ENCODE measurements around the gene TMEM255B. TPM values are rescaled to one million over a fixed set of nuclear protein-coding genes. Genes with fewer than 3 reads are reported as not detected.
A peak's percentile ranks its signal among the peaks of the same experiment; 100 is the strongest.

TMEM255B gene
- total and polyA plus RNA-seq, 4 donors: 0.63 to 67.3 (median 20.4) TPM

DNA sequence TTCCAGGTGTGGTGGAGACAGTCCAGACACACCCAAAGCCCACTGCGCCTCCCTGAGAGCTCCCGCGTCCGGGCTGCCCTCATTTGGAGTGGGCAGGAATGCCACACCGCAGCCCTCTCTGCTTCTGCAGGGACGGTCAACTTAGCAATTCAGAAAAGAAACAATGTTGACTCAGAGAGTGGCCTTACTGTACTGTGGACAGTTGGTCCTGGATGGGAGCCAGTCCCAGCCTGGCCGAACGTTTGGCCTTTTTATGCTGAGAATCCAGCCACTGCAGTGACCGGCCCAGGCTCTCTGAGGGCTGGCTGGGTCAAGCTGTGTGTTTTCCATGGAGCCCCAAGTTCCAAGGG, 97.7 kb downstream of the TMEM255B start:
- Histone ChIP-seq H3K9me3 (ENCODE audit: control insufficient read depth, low read length) (no peaks in the 10 kb centered on the region), H3K4me1 (ENCODE audit: control insufficient read depth in 1 of 2, insufficient read depth in 2 of 2, low read length in 2 of 2) (peaks cover 0 to 3% of the 10 kb centered on the region in 2 donors), H3K36me3 (ENCODE audit: control insufficient read depth in 1 of 2, insufficient read depth in 2 of 2, low read length in 1 of 2) (no peaks in the 10 kb centered on the region), H3K27me3 (ENCODE audit: control insufficient read depth in 1 of 2, insufficient read depth in 2 of 2, low read length in 1 of 2) (no peaks in the 10 kb centered on the region), H3K4me3 (ENCODE audit: low read length in 2 of 2) (no peak overlapping the region), H3K27ac (ENCODE audit: low read depth in 1 of 2, low read length in 2 of 2) (peak overlapping the region in 1 of 2 donors; percentile 13)
- peak in 1 of 2 donors; percentile 80 for DNase-seq
- 33 to 44% methylated on average over 9 of the region's 9 CpGs for WGBS, 2 donors
- ATAC-seq (ENCODE audit: low FRiP score): no peak
- intact Hi-C loops (cut with DNase I): no loop called here

DNA sequence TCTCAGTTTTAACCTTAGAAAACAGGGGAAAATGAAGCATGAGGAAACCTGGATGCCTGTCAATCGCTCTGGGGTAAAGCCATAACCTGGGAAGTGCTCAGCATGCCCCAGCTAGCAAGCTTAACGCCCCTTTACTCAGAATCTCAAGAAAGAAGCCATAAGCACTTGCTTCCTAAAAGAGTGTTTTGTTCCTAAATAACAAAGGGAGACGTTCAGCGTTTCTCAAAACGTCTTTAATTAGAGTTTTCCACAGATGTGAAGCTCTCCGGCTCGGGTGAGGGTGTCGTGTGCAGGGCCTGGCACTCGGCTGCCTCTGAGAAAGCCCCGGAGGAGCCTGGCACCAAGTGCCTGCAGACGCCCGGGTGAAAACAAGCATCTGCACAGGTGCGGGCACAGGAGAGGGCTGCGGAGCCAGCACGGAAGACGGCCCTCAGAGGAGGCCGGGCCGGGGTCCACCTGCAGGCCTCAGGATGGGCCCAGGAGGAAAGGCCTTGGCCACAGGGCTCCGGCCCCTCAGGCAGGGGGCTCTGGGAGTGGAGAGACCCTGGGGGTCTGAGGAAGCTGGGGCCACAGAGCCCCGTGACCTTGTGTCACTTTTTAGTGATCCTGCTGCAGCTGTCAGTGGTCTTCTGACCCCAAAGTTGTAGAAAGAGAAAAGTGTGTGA, 98.6 kb downstream of the TMEM255B start:
- H3K4me3 ChIP-seq (ENCODE audit: low read length in 2 of 2): no peak overlapping the region
- H3K27me3 ChIP-seq (ENCODE audit: control insufficient read depth in 1 of 2, insufficient read depth in 2 of 2, low read length in 1 of 2): no peaks in the 10 kb centered on the region
- intact Hi-C loops (cut with DNase I): no loop called here
- H3K36me3 ChIP-seq (ENCODE audit: control insufficient read depth in 1 of 2, insufficient read depth in 2 of 2, low read length in 1 of 2): no peaks in the 10 kb centered on the region
- H3K27ac ChIP-seq (ENCODE audit: low read depth in 1 of 2, low read length in 2 of 2): no peak overlapping the region
- 85 to 86% methylated on average over 20 of the region's 20 CpGs for WGBS, 2 donors
- no peaks in the 10 kb centered on the region for H3K9me3 ChIP-seq (ENCODE audit: control insufficient read depth, low read length)
- peaks cover 0 to 3% of the 10 kb centered on the region in 2 donors for H3K4me1 ChIP-seq (ENCODE audit: control insufficient read depth in 1 of 2, insufficient read depth in 2 of 2, low read length in 2 of 2)
- ATAC-seq (ENCODE audit: low FRiP score) (no peak), DNase-seq (peak in 1 of 2 donors; percentile 65)

DNA sequence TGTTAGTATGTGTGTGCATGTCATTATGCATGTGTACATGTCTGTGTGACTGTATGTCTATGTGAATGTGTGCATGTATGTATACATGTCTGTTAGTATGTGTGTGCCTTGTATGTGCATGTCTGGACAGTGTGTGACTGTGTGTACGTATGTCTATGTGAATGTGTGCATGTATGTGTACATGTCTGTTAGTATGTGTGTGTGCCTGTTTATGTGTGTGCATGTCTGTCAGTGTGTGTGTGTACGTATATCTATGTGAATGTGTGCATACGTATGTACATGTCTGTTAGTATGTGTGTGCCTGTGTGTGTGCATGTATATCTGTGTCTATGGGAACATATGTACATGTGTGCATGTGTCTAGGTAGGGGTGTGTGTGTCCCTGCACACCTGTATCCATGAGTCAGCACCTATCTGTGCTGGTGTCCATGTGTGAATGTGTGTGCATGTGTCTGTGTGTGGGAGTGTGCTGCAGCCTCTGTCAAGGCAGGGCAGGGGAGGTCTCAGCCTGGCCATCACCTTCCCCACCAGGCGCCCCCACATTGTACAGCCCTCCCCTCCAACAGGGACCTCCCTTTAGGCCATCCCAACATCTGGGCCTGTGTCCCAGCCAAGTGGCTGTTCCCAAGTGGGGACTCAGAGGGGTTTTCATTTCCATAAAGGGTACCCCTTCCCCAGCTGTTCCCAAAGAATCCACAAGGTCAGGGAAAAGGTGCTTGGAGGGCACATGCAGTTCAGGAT, 100.5 kb downstream of the TMEM255B start:
- intact Hi-C loops (cut with DNase I): loop anchor here (5.0 kb wide), 4 partner anchors 38 to 78 kb away; no protein-coding TSS in a partner anchor
- H3K9me3 ChIP-seq (ENCODE audit: control insufficient read depth, low read length): no peaks in the 10 kb centered on the region
- no peak for DNase-seq
- no peaks in the 10 kb centered on the region for H3K27me3 ChIP-seq (ENCODE audit: control insufficient read depth in 1 of 2, insufficient read depth in 2 of 2, low read length in 1 of 2)
- H3K36me3 ChIP-seq (ENCODE audit: control insufficient read depth in 1 of 2, insufficient read depth in 2 of 2, low read length in 1 of 2): no peaks in the 10 kb centered on the region
- no peak for ATAC-seq (ENCODE audit: low FRiP score)
- 87 to 94% methylated on average over 4 of the region's 4 CpGs for WGBS, 2 donors
- H3K4me1 ChIP-seq (ENCODE audit: control insufficient read depth in 1 of 2, insufficient read depth in 2 of 2, low read length in 2 of 2): no peaks in the 10 kb centered on the region
- no peak overlapping the region for H3K27ac ChIP-seq (ENCODE audit: low read depth in 1 of 2, low read length in 2 of 2)
- H3K4me3 ChIP-seq (ENCODE audit: low read length in 2 of 2): no peak overlapping the region

DNA sequence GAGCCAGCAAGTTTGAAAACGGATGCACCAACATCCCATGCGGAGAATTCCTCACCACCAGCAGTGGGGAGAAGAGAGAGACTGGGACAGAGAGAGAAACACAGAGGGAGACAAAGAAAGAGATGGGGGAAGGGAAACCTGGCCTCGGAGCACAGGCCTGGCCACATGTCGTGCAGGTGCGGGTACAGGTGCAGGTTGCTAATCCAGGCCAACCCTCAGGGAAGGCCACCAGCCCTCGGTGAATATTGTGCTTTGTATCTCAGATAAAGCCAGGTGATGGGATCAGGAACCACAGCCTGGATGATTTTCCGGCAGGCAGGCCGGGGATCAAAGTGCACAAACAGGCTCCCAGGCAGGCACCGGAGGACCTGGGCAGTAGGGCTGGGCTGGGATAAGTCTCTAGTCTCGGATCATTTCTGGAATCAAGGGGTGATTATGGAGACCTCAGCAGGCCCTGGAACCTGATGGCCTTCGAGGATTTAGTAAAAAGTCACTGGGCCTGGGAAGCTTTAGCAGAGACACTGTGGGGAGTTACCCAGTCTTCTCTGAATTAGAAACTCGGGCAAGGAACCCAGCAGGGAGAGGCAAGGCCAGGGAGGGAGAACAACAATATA, 101.1 kb downstream of the TMEM255B start:
- Histone ChIP-seq H3K27me3 (ENCODE audit: control insufficient read depth in 1 of 2, insufficient read depth in 2 of 2, low read length in 1 of 2) (no peaks in the 10 kb centered on the region), H3K4me1 (ENCODE audit: control insufficient read depth in 1 of 2, insufficient read depth in 2 of 2, low read length in 2 of 2) (no peaks in the 10 kb centered on the region), H3K4me3 (ENCODE audit: low read length in 2 of 2) (no peak overlapping the region), H3K9me3 (ENCODE audit: control insufficient read depth, low read length) (no peaks in the 10 kb centered on the region), H3K36me3 (ENCODE audit: control insufficient read depth in 1 of 2, insufficient read depth in 2 of 2, low read length in 1 of 2) (no peaks in the 10 kb centered on the region), H3K27ac (ENCODE audit: low read depth in 1 of 2, low read length in 2 of 2) (no peak overlapping the region)
- ATAC-seq (ENCODE audit: low FRiP score): no peak
- WGBS, 2 donors: 50 to 56% methylated on average over 12 of the region's 12 CpGs
- DNase-seq: peak in 1 of 2 donors; percentile 47
- intact Hi-C loops (cut with DNase I): loop anchor here (5.0 kb wide), 4 partner anchors 37 to 77 kb away; no protein-coding TSS in a partner anchor

DNA sequence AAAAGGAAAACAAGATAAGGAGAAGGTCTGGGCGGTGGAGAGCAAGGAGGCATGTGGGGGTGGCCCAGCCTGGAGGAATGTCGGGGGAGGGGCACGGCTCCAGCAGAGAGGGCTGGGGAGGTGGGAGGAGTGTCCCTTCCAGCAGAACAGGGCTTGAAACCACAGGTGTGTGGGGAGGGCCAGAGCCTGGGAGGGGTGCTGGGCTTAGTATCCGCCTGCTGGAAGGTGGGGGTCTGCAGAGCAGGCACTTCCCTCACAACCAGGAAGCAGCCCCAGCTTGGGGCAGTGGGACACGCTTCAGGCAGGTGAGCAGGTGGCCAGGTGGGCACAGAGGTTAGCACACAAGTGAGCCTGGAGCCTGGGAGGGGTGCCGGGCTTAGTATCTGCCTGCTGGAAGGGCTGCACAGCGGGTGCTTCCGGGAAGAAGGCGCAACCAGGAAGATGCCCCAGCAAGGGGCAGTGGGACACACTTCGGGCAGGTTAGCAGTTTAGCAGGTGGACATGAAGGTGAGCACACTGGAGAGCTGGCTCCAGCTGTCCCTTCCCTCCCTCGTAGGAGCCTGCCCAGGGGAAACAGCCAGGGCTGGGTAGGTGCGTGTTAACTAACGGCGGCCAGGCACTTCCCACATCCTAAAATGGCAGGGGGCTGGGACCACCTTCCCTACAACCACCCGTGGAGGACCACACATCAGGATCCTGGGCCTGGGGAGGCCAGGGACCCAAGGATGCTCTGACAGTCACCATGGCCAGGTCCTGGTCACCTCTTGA, 101.8 kb downstream of the TMEM255B start:
- Histone ChIP-seq H3K9me3 (ENCODE audit: control insufficient read depth, low read length) (no peaks in the 10 kb centered on the region), H3K27me3 (ENCODE audit: control insufficient read depth in 1 of 2, insufficient read depth in 2 of 2, low read length in 1 of 2) (no peaks in the 10 kb centered on the region), H3K36me3 (ENCODE audit: control insufficient read depth in 1 of 2, insufficient read depth in 2 of 2, low read length in 1 of 2) (no peaks in the 10 kb centered on the region), H3K4me3 (ENCODE audit: low read length in 2 of 2) (no peak overlapping the region), H3K27ac (ENCODE audit: low read depth in 1 of 2, low read length in 2 of 2) (peak overlapping the region in 1 of 2 donors; percentile 57), H3K4me1 (ENCODE audit: control insufficient read depth in 1 of 2, insufficient read depth in 2 of 2, low read length in 2 of 2) (no peaks in the 10 kb centered on the region)
- DNase-seq (peak in 1 of 2 donors; percentile 73), ATAC-seq (ENCODE audit: low FRiP score) (no peak)
- 48 to 56% methylated on average over 15 of the region's 15 CpGs for WGBS, 2 donors
- intact Hi-C loops (cut with DNase I): loop anchor here (5.0 kb wide), 4 partner anchors 36 to 76 kb away; no protein-coding TSS in a partner anchor

DNA sequence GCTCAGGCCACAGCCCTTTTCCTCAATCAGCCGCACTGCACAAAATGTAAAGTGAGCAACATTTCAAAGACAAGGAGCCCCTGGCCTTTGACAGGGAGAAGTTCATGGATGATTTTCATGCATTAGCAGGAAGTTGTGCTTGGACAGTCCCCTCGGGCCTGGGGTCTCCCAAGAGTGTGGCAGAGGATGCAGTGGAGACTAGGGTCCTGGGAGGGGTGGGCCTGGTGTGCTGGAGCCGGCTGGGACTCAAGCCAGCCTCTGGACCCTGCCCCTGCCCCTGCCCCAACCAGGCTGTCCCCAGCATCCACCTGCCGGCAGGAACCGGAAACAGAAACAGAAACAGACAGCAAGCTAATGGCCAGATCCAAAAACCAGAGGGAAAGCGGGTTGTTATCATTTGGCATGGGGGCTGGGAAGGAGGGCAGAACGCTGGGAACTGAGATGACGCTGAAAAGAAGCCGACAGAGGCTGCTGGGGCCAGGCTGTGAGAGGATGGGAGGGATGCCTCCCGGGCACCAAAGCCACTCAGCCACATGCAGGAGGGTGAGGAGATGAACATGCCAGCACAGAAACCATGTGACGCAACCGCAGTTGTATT, 102.5 kb downstream of the TMEM255B start:
- no peaks in the 10 kb centered on the region for H3K36me3 ChIP-seq (ENCODE audit: control insufficient read depth in 1 of 2, insufficient read depth in 2 of 2, low read length in 1 of 2)
- H3K4me3 ChIP-seq (ENCODE audit: low read length in 2 of 2): no peak overlapping the region
- no peak for ATAC-seq (ENCODE audit: low FRiP score)
- H3K4me1 ChIP-seq (ENCODE audit: control insufficient read depth in 1 of 2, insufficient read depth in 2 of 2, low read length in 2 of 2): no peaks in the 10 kb centered on the region
- WGBS, 2 donors: 30 to 41% methylated on average over 12 of the region's 12 CpGs
- no peaks in the 10 kb centered on the region for H3K9me3 ChIP-seq (ENCODE audit: control insufficient read depth, low read length)
- DNase-seq: peak in 1 of 2 donors; percentile 64
- no peaks in the 10 kb centered on the region for H3K27me3 ChIP-seq (ENCODE audit: control insufficient read depth in 1 of 2, insufficient read depth in 2 of 2, low read length in 1 of 2)
- intact Hi-C loops (cut with DNase I): loop anchor here (2.0 to 5.0 kb wide), 5 partner anchors 27 to 76 kb away; no protein-coding TSS in a partner anchor
- peak overlapping the region in 1 of 2 donors; percentile 24 for H3K27ac ChIP-seq (ENCODE audit: low read depth in 1 of 2, low read length in 2 of 2)

DNA sequence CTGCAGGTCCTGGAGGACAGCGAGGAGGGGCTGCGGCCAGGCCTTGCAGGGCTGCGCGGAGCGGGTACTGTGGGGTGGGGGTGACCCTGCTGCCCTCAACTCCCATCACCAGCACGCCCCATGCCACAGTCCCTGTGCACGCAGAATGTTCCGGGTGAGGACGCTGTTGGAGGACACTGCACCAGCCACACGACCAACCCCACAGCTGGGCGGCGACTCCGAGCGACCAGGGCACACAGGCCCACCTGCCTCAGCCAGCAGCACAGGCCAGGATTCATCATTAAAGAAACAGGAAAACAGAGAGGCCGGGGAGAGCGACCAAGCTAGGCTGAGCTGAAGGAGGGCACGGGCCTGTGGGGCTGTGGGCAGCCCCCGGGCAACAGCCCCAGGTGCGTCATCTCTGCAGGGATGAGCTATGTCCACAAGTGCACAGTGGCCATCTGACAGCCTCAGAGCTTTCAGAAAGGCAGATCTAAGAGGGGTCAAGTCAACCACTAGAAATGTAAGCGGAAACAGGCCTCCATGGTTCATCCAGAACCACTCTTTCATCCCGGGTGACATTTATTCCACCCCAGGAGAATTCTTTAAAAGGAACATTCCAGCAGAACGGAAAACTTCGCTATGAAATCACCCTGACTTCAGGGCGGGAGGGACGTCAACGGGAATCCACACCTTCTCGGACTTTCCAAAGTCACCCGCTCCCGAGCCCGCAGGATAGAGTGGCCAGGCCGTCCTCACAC, 103.3 kb downstream of the TMEM255B start:
- H3K27me3 ChIP-seq (ENCODE audit: control insufficient read depth in 1 of 2, insufficient read depth in 2 of 2, low read length in 1 of 2): no peaks in the 10 kb centered on the region
- H3K27ac ChIP-seq (ENCODE audit: low read depth in 1 of 2, low read length in 2 of 2): peak overlapping the region in 1 of 2 donors; percentile 72
- H3K36me3 ChIP-seq (ENCODE audit: control insufficient read depth in 1 of 2, insufficient read depth in 2 of 2, low read length in 1 of 2): no peaks in the 10 kb centered on the region
- no peaks in the 10 kb centered on the region for H3K9me3 ChIP-seq (ENCODE audit: control insufficient read depth, low read length)
- DNase-seq: peak in 1 of 2 donors; percentile 75
- no peak for ATAC-seq (ENCODE audit: low FRiP score)
- intact Hi-C loops (cut with DNase I): loop anchor here (2.0 to 5.0 kb wide), 5 partner anchors 28 to 75 kb away; no protein-coding TSS in a partner anchor
- WGBS, 2 donors: 46 to 55% methylated on average over 31 of the region's 31 CpGs
- peak overlapping the region; percentile 77 to 95 for H3K4me3 ChIP-seq (ENCODE audit: low read length in 2 of 2)
- no peaks in the 10 kb centered on the region for H3K4me1 ChIP-seq (ENCODE audit: control insufficient read depth in 1 of 2, insufficient read depth in 2 of 2, low read length in 2 of 2)
